ENCODE measurements around the gene CEBPA. TPM values are rescaled to one million over a fixed set of nuclear protein-coding genes. Genes with fewer than 3 reads are reported as not detected.

The CEBPA gene
- total and polyA plus RNA-seq, 2 donors (not counting 1 experiment from before 2014, with no cell fraction given), result 1.7 to 2.6 TPM

DNA sequence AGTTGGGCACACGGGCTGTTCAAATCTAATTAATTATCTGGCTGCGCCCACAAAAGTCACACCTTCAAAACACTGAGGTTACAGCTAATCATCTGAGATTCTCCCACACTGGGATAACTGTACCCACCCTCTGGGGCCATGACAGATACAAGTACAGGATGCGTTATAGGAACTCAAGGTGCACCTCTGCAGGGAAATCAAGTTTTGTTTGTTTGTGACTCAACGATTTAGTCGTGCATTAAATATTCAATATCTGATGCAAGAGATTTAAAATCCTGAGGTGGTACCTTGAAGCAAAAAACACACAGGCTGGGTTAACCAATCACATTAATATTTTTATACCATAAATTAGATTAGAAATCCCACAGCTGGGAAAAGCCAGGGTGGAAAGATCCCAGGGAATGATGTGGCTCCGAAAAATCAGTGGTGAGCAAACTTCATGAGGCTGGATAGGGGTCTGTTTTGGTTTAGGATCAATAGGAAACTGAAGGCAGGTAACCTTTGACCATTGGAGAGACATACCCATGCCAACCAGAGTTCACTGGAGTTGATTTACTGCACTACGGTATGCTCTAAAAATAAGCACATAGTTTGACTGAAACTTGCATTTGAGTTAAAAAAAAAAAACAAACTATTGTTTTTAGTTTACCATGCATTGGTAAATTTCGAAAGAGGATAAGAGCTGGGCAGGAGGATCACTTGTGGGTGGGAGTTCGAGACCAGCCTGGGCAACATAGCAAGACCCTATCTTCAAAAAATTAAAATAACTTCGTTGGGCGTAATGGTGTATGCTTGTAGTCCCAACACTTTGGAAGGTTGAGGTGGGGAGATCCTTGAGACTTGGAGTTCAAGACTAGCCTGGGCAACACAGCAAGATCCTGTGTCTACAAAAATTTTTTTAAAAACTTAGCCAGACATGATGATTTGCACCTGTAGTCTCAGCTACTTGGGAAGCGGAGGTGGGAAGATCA is 47.3 kb upstream of the CEBPA start:
- intact Hi-C loops (cut with micrococcal nuclease), result no loop called here
- Histone ChIP-seq H3K27me3 (replicated peaks in 1 of 4; ENCODE audit: control extremely low read depth in 1 of 4, control insufficient read depth in 3 of 4, insufficient read depth in 4 of 4, low read length in 3 of 4) (peaks cover 0 to 15% (median 4%) of the 10 kb centered on the region in 4 experiments), H4K20me1 (ENCODE audit: control insufficient read depth, insufficient read depth, low read length, poor library complexity, severe bottlenecking) (no peaks in the 10 kb centered on the region), H3K4me1 (ENCODE audit: control insufficient read depth in 2 of 2, insufficient read depth in 2 of 2, low read length in 2 of 2) (no peaks in the 10 kb centered on the region), H3K36me3 (replicated peaks in 1 of 2; ENCODE audit: control extremely low read depth in 1 of 2, control insufficient read depth in 1 of 2, extremely low read depth in 1 of 2, insufficient read depth in 2 of 2, low read length in 1 of 2) (no peaks in the 10 kb centered on the region), H3K4me3 (ENCODE audit: control extremely low read depth in 1 of 5, extremely low read depth in 1 of 5, insufficient read depth in 1 of 5, low read depth in 2 of 5, low read length in 4 of 5) (no peak overlapping the region), H3K9me3 (ENCODE audit: control extremely low read depth in 1 of 3, control insufficient read depth in 2 of 3, insufficient read depth in 1 of 3, low read length in 2 of 3) (peaks cover 0 to 4% (median 0%) of the 10 kb centered on the region in 3 donors), H3K4me2 (replicated peaks; ENCODE audit: low read depth, low read length, poor library complexity, severe bottlenecking) (no peak overlapping the region), H3K79me2 (ENCODE audit: control insufficient read depth, insufficient read depth, low read length) (no peaks in the 10 kb centered on the region), H3K9ac (ENCODE audit: low read length) (no peak overlapping the region), H2AFZ (ENCODE audit: insufficient read depth, low read depth, low read length, poor library complexity, severe bottlenecking) (no peak overlapping the region), H3K27ac (ENCODE audit: low read length in 2 of 2) (no peak overlapping the region)
- Mint-ChIP-seq H3K4me3 (no peak overlapping the region), H3K4me1 (no peaks in the 10 kb centered on the region), H3K27me3 (peaks cover 27% of the 10 kb centered on the region), H3K9me3 (ENCODE audit: insufficient read depth) (no peaks in the 10 kb centered on the region), H3K27ac (no peak overlapping the region)
- CTCF ChIA-PET, result no interaction called here
- POLR2A ChIA-PET, result no interaction called here
- 86% methylated on average over 4 of the region's 12 CpGs for WGBS (ENCODE audit: insufficient coverage)
- TF ChIP-seq, protein P1, sequence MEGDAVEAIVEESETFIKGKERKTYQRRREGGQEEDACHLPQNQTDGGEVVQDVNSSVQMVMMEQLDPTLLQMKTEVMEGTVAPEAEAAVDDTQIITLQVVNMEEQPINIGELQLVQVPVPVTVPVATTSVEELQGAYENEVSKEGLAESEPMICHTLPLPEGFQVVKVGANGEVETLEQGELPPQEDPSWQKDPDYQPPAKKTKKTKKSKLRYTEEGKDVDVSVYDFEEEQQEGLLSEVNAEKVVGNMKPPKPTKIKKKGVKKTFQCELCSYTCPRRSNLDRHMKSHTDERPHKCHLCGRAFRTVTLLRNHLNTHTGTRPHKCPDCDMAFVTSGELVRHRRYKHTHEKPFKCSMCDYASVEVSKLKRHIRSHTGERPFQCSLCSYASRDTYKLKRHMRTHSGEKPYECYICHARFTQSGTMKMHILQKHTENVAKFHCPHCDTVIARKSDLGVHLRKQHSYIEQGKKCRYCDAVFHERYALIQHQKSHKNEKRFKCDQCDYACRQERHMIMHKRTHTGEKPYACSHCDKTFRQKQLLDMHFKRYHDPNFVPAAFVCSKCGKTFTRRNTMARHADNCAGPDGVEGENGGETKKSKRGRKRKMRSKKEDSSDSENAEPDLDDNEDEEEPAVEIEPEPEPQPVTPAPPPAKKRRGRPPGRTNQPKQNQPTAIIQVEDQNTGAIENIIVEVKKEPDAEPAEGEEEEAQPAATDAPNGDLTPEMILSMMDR (IDR thresholded peaks at IDR 0.05), result no peak
- no peak for TF ChIP-seq EZH2 (IDR thresholded peaks at IDR 0.05; ENCODE audit: borderline replicate concordance, insufficient read depth, low read depth, low read length, poor library complexity, severe bottlenecking)
- ATAC-seq (ENCODE audit: low read depth) (no peak), DNase-seq (no peak)

All from B cell (primary cell).